SK-N-SH treated with all-trans-retinoic acid at 6 μM for 48 hours (cell line): ENCODE results near the gene FAM227B.

ENCODE experiments used
- ATAC-seq: fragments of 200-7000 bp; cut with Tn5 transposase; 3 replicates; pipeline ENCODE4 v1.9.1; 2020; ENCODE audit warnings: mild to moderate bottlenecking, moderate library complexity
- ARNTL ChIP-seq: fragments of 450-650 bp; formaldehyde crosslinking; IDR thresholded peaks from 2 replicates; pipeline ENCODE4 v1.5.0; 2020; ENCODE audit warnings: low read depth, mild to moderate bottlenecking, moderate library complexity, borderline replicate concordance
- BACH2 ChIP-seq: fragments of 250-450 bp; sonication (Bioruptor Pico); IDR thresholded peaks from 2 replicates; pipeline ENCODE4 v1.9.0; 2021; ENCODE audit warnings: mild to moderate bottlenecking, borderline replicate concordance
- CSDC2 ChIP-seq: fragments of 250-450 bp; sonication (Bioruptor Pico); IDR thresholded peaks from 2 replicates; pipeline ENCODE4 v1.5.0; 2020; ENCODE audit warnings: mild to moderate bottlenecking, moderate library complexity
- ESRRG ChIP-seq: fragments of 250-450 bp; sonication (Bioruptor Pico); IDR thresholded peaks from 2 replicates; pipeline ENCODE4 v1.6.1; 2021; ENCODE audit warnings: mild to moderate bottlenecking
- GLIS3 ChIP-seq: fragments of 250-450 bp; sonication (Bioruptor Pico); IDR thresholded peaks from 2 replicates; pipeline ENCODE4 v1.5.0; 2020; ENCODE audit warnings: mild to moderate bottlenecking, moderate library complexity
- ISL1 ChIP-seq: fragments of 250-450 bp; sonication (Bioruptor Pico); IDR thresholded peaks from 2 replicates; pipeline ENCODE4 v2.1.2; 2022; ENCODE audit warnings: mild to moderate bottlenecking, moderate library complexity
- OSR1 ChIP-seq: fragments of 250-450 bp; sonication (Bioruptor Pico); IDR thresholded peaks from 2 replicates; pipeline ENCODE4 v1.8.0; 2022; ENCODE audit warnings: moderate library complexity, mild to moderate bottlenecking, inconsistent platforms
- PPARA ChIP-seq: fragments of 250-450 bp; sonication (Bioruptor Pico); IDR thresholded peaks from 2 replicates; pipeline ENCODE4 v1.5.0; 2020; ENCODE audit warnings: mild to moderate bottlenecking, borderline replicate concordance
- RARB ChIP-seq: fragments of 250-450 bp; sonication (Bioruptor Pico); IDR thresholded peaks from 2 replicates; pipeline ENCODE4 v1.8.0; 2021; ENCODE audit warnings: mild to moderate bottlenecking, moderate library complexity
- SNAI2 ChIP-seq: fragments of 250-450 bp; sonication (Bioruptor Pico); IDR thresholded peaks from 2 replicates; pipeline ENCODE4 v1.5.0; 2020; ENCODE audit warnings: mild to moderate bottlenecking, moderate library complexity
- TCF4 ChIP-seq: fragments of 250-450 bp; sonication (Bioruptor Pico); IDR thresholded peaks from 2 replicates; pipeline ENCODE4 v1.8.0; 2021; ENCODE audit warnings: mild to moderate bottlenecking, moderate library complexity, borderline replicate concordance
- TOX ChIP-seq: fragments of 250-450 bp; sonication (Bioruptor Pico); IDR thresholded peaks from 2 replicates; pipeline ENCODE4 v1.8.0; 2021; ENCODE audit warnings: mild to moderate bottlenecking, moderate library complexity, borderline replicate concordance
- ZC3H10 ChIP-seq: fragments of 250-450 bp; sonication (Bioruptor Pico); IDR thresholded peaks from 2 replicates; pipeline ENCODE4 v1.5.1; 2021; ENCODE audit warnings: mild to moderate bottlenecking, moderate library complexity
- ZFP3 ChIP-seq: fragments of 250-450 bp; sonication (Bioruptor Pico); IDR thresholded peaks from 2 replicates; pipeline ENCODE4 v1.5.0; 2020; ENCODE audit warnings: mild to moderate bottlenecking, moderate library complexity
- ZFP30 ChIP-seq: fragments of 450-650 bp; formaldehyde crosslinking; IDR thresholded peaks from 2 replicates; pipeline ENCODE4 v1.5.0; 2022; ENCODE audit warnings: mild to moderate bottlenecking, moderate library complexity
- ZNF565 ChIP-seq: fragments of 450-650 bp; formaldehyde crosslinking; conservative IDR thresholded peaks from 2 replicates; pipeline ENCODE4 v1.5.0; 2020; ENCODE audit warnings: low read depth, mild to moderate bottlenecking, moderate library complexity
- ZNF70 ChIP-seq: fragments of 450-650 bp; formaldehyde crosslinking; IDR thresholded peaks from 2 replicates; pipeline ENCODE4 v1.5.0; 2020; ENCODE audit warnings: mild to moderate bottlenecking, moderate library complexity
- ZNF8 ChIP-seq: fragments of 450-650 bp; formaldehyde crosslinking; IDR thresholded peaks from 2 replicates; pipeline ENCODE4 v1.5.0; 2020; ENCODE audit warnings: mild to moderate bottlenecking, moderate library complexity
- TF ChIP-seq, protein P1 (sequence below): fragments of 250-450 bp; sonication (Bioruptor Pico); IDR thresholded peaks from 2 replicates; pipeline ENCODE4 v1.5.1; 2020; ENCODE audit warnings: low read depth, mild to moderate bottlenecking, moderate library complexity
- TF ChIP-seq, protein P2 (sequence below): fragments of 250-450 bp; sonication (Bioruptor Pico); IDR thresholded peaks from 2 replicates; pipeline ENCODE4 v1.5.1; 2021; ENCODE audit warnings: mild to moderate bottlenecking, moderate library complexity
- TF ChIP-seq, protein P3 (sequence below): fragments of 250-450 bp; sonication (Bioruptor Pico); IDR thresholded peaks from 2 replicates; pipeline ENCODE4 v1.5.0; 2020; ENCODE audit warnings: mild to moderate bottlenecking, moderate library complexity
- TF ChIP-seq, protein P4 (sequence below): fragments of 250-450 bp; sonication (Bioruptor Pico); IDR thresholded peaks from 2 replicates; pipeline ENCODE4 v1.8.0; 2021; ENCODE audit warnings: low read depth, mild to moderate bottlenecking, moderate library complexity, borderline replicate concordance
- TF ChIP-seq, protein P5 (sequence below): fragments of 250-450 bp; sonication (Bioruptor Pico); IDR thresholded peaks from 2 replicates; pipeline ENCODE4 v1.8.0; 2020; ENCODE audit warnings: mild to moderate bottlenecking, moderate library complexity, borderline replicate concordance

Gene FAM227B

DNA sequence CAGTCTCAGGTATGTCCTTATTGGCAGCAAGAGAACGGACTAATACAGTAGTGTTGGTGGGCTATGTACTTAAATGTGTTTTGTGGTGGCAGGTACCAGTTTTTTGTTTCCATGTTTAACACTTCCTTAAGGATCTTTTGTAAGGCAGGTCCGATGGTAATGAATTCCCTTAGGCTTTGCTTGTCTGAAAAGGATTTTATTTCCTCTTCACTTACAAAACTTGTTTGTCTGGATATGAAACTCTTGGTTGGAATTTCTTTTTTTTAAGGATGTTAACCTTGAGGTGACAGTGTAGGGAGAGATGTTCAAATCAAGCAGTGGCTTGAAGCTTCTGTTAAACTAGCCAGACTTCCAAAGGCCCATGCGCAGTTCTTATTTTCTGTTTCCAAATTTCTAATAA lies 319.8 kb downstream of the FAM227B start (continued):
- TF ChIP-seq, protein P1, sequence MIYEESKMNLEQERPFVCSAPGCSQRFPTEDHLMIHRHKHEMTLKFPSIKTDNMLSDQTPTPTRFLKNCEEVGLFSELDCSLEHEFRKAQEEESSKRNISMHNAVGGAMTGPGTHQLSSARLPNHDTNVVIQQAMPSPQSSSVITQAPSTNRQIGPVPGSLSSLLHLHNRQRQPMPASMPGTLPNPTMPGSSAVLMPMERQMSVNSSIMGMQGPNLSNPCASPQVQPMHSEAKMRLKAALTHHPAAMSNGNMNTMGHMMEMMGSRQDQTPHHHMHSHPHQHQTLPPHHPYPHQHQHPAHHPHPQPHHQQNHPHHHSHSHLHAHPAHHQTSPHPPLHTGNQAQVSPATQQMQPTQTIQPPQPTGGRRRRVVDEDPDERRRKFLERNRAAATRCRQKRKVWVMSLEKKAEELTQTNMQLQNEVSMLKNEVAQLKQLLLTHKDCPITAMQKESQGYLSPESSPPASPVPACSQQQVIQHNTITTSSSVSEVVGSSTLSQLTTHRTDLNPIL (CRISPR knock-in tag), result no peak

DNA sequence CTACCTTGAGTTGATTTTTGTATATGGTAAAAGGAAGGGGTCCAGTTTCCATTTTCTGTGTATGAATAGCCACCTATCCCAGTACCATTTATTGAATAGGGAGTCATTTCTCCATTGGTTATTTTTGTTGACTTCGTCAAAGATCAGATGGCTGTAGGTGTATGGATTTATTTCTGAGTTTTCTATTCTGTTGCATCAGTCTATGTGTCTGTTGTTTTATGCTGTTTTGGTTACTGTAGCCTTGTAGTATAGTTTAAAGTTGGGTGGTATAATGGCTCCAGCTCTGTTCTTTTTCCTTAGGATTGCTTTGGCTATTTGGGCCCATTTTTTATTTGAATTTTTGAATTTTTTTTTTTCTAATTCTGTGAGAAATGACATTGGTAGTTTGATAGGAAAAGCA lies 323.0 kb downstream of the FAM227B start:
- no peak for TF ChIP-seq RARB
- no peak for TF ChIP-seq CSDC2 (CRISPR knock-in tag)
- no peak for TF ChIP-seq ZNF70 (CRISPR knock-in tag)
- TF ChIP-seq TCF4 (CRISPR knock-in tag), result no peak
- TF ChIP-seq ZNF8 (CRISPR knock-in tag), result no peak
- no peak for TF ChIP-seq ZFP3 (CRISPR knock-in tag)
- TF ChIP-seq, protein P1 (CRISPR knock-in tag), result no peak
- TF ChIP-seq OSR1, result no peak
- TF ChIP-seq ARNTL (CRISPR knock-in tag), result no peak
- TF ChIP-seq ZNF565 (CRISPR knock-in tag), result no peak
- TF ChIP-seq, protein P2, sequence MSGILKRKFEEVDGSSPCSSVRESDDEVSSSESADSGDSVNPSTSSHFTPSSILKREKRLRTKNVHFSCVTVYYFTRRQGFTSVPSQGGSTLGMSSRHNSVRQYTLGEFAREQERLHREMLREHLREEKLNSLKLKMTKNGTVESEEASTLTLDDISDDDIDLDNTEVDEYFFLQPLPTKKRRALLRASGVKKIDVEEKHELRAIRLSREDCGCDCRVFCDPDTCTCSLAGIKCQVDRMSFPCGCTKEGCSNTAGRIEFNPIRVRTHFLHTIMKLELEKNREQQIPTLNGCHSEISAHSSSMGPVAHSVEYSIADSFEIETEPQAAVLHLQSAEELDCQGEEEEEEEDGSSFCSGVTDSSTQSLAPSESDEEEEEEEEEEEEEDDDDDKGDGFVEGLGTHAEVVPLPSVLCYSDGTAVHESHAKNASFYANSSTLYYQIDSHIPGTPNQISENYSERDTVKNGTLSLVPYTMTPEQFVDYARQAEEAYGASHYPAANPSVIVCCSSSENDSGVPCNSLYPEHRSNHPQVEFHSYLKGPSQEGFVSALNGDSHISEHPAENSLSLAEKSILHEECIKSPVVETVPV (CRISPR knock-in tag), result no peak
- TF ChIP-seq, protein P3, sequence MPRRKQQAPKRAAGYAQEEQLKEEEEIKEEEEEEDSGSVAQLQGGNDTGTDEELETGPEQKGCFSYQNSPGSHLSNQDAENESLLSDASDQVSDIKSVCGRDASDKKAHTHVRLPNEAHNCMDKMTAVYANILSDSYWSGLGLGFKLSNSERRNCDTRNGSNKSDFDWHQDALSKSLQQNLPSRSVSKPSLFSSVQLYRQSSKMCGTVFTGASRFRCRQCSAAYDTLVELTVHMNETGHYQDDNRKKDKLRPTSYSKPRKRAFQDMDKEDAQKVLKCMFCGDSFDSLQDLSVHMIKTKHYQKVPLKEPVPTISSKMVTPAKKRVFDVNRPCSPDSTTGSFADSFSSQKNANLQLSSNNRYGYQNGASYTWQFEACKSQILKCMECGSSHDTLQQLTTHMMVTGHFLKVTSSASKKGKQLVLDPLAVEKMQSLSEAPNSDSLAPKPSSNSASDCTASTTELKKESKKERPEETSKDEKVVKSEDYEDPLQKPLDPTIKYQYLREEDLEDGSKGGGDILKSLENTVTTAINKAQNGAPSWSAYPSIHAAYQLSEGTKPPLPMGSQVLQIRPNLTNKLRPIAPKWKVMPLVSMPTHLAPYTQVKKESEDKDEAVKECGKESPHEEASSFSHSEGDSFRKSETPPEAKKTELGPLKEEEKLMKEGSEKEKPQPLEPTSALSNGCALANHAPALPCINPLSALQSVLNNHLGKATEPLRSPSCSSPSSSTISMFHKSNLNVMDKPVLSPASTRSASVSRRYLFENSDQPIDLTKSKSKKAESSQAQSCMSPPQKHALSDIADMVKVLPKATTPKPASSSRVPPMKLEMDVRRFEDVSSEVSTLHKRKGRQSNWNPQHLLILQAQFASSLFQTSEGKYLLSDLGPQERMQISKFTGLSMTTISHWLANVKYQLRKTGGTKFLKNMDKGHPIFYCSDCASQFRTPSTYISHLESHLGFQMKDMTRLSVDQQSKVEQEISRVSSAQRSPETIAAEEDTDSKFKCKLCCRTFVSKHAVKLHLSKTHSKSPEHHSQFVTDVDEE (CRISPR knock-in tag), result no peak
- TF ChIP-seq TOX, result no peak
- no peak for TF ChIP-seq GLIS3 (CRISPR knock-in tag)
- TF ChIP-seq ESRRG, result no peak
- TF ChIP-seq, protein P4, sequence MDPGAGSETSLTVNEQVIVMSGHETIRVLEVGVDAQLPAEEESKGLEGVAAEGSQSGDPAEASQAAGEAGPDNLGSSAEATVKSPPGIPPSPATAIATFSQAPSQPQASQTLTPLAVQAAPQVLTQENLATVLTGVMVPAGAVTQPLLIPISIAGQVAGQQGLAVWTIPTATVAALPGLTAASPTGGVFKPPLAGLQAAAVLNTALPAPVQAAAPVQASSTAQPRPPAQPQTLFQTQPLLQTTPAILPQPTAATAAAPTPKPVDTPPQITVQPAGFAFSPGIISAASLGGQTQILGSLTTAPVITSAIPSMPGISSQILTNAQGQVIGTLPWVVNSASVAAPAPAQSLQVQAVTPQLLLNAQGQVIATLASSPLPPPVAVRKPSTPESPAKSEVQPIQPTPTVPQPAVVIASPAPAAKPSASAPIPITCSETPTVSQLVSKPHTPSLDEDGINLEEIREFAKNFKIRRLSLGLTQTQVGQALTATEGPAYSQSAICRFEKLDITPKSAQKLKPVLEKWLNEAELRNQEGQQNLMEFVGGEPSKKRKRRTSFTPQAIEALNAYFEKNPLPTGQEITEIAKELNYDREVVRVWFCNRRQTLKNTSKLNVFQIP, result no peak
- TF ChIP-seq ZC3H10 (CRISPR knock-in tag), result no peak
- no peak for TF ChIP-seq BACH2
- TF ChIP-seq, all 23 proteins: peak for 0
- no peak for ATAC-seq

DNA sequence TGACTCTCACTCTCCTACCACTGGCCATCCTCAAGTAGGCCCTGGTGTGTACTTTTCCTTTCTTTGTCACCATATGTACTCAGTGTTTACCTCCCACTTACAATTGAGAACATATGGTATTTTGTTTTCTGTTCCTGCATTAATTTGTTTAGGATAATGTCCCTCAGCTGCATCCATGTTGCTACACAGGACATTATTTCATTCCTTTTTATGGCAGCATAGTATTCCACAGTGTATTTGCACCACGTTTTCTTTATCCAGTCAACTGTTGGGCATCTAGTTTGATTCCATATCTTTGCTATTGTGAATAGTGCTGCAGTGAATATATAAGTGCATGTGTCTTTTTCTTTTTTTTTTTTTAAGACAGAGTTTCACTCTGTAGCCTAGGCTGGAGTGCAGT lies 324.4 kb downstream of the FAM227B start:
- no peak for ATAC-seq
- TF ChIP-seq PPARA (CRISPR knock-in tag), result no peak
- TF ChIP-seq, protein P5, sequence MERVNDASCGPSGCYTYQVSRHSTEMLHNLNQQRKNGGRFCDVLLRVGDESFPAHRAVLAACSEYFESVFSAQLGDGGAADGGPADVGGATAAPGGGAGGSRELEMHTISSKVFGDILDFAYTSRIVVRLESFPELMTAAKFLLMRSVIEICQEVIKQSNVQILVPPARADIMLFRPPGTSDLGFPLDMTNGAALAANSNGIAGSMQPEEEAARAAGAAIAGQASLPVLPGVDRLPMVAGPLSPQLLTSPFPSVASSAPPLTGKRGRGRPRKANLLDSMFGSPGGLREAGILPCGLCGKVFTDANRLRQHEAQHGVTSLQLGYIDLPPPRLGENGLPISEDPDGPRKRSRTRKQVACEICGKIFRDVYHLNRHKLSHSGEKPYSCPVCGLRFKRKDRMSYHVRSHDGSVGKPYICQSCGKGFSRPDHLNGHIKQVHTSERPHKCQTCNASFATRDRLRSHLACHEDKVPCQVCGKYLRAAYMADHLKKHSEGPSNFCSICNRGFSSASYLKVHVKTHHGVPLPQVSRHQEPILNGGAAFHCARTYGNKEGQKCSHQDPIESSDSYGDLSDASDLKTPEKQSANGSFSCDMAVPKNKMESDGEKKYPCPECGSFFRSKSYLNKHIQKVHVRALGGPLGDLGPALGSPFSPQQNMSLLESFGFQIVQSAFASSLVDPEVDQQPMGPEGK (CRISPR knock-in tag), result no peak
- TF ChIP-seq ZNF565 (CRISPR knock-in tag), result no peak
- TF ChIP-seq ZNF8 (CRISPR knock-in tag), result no peak
- no peak for TF ChIP-seq ISL1
- TF ChIP-seq ZFP3 (CRISPR knock-in tag), result no peak
- TF ChIP-seq ZNF70 (CRISPR knock-in tag), result no peak
- TF ChIP-seq ZFP30 (CRISPR knock-in tag), result no peak
- no peak for TF ChIP-seq TCF4 (CRISPR knock-in tag)
- no peak for TF ChIP-seq SNAI2 (CRISPR knock-in tag)
- TF ChIP-seq ARNTL (CRISPR knock-in tag), result no peak
- TF ChIP-seq, protein P2 (CRISPR knock-in tag), result no peak
- no peak for TF ChIP-seq OSR1
- TF ChIP-seq BACH2, result no peak
- TF ChIP-seq RARB, result no peak
- TF ChIP-seq, protein P3 (CRISPR knock-in tag), result no peak
